SK-N-SH (cell line): ENCODE results near the gene TRIM69.

ENCODE experiments used
- CTCF ChIP-seq: fragments of 200-600 bp; sonication (generic); IDR thresholded peaks from 2 replicates; pipeline ENCODE4 v1.6.1; 2017; ENCODE audit warnings: antibody characterized with exemption, mild to moderate bottlenecking, moderate library complexity
- EZH2phosphoT487 ChIP-seq: fragments of 200-600 bp; sonication (generic); IDR thresholded peaks from 2 replicates; pipeline ENCODE4 v1.6.1; 2017; ENCODE audit warnings: low read depth, mixed run types, mild to moderate bottlenecking, antibody characterized with exemption, moderate library complexity, borderline replicate concordance
- FOXM1 ChIP-seq: IDR thresholded peaks from 2 replicates; pipeline ENCODE4 v1.4.0; 2012; ENCODE audit warnings: low read depth, mild to moderate bottlenecking
- GABPA ChIP-seq: IDR thresholded peaks from 2 replicates; pipeline ENCODE4 v1.4.0; 2012; ENCODE audit warnings: low read depth, mild to moderate bottlenecking
- JUND ChIP-seq: IDR thresholded peaks from 2 replicates; pipeline ENCODE4 v1.4.0; 2012
- MXI1 ChIP-seq: IDR thresholded peaks from 2 replicates; pipeline ENCODE4 v1.6.1; 2012; ENCODE audit warnings: mild to moderate bottlenecking, low read depth, low read length, improper control_type of control experiment
- POLR2AphosphoS5 ChIP-seq: IDR thresholded peaks from 2 replicates; pipeline ENCODE4 v1.6.1; 2012; ENCODE audit warnings: low read depth, low read length
- RAD21 ChIP-seq: IDR thresholded peaks from 2 replicates; pipeline ENCODE4 v1.6.1; 2012; ENCODE audit warnings: mild to moderate bottlenecking, low read length
- TAF1 ChIP-seq: IDR thresholded peaks from 2 replicates; pipeline ENCODE4 v1.6.1; 2012; ENCODE audit warnings: low read depth, mild to moderate bottlenecking, low read length, moderate library complexity, borderline replicate concordance
- YY1 ChIP-seq: IDR thresholded peaks from 2 replicates; pipeline ENCODE4 v1.4.0; 2012; ENCODE audit warnings: low read depth, mild to moderate bottlenecking
- TF ChIP-seq, protein P1 (sequence below): IDR thresholded peaks from 2 replicates; pipeline ENCODE4 v1.4.0; 2012; ENCODE audit warnings: low read depth, borderline replicate concordance
- TF ChIP-seq, protein P2 (sequence below): IDR thresholded peaks from 2 replicates; pipeline ENCODE4 v1.6.1; 2012; ENCODE audit warnings: mild to moderate bottlenecking, low read depth, low read length, moderate library complexity

DNA sequence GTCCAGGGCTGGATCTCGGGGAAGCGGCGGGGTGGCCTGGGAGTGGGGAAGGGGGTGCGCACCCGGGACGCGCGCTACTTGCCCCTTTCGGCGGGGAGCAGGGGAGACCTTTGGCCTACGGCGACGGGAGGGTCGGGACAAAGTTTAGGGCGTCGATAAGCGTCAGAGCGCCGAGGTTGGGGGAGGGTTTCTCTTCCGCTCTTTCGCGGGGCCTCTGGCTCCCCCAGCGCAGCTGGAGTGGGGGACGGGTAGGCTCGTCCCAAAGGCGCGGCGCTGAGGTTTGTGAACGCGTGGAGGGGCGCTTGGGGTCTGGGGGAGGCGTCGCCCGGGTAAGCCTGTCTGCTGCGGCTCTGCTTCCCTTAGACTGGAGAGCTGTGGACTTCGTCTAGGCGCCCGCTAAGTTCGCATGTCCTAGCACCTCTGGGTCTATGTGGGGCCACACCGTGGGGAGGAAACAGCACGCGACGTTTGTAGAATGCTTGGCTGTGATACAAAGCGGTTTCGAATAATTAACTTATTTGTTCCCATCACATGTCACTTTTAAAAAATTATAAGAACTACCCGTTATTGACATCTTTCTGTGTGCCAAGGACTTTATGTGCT lies 24.5 kb upstream of the TRIM69 start:
- no peak for TF ChIP-seq TAF1
- TF ChIP-seq EZH2phosphoT487 = no peak
- no peak for TF ChIP-seq MXI1
- no peak for TF ChIP-seq CTCF
- no peak for TF ChIP-seq JUND
- no peak for TF ChIP-seq POLR2AphosphoS5
- TF ChIP-seq YY1 = no peak
- TF ChIP-seq RAD21 = no peak
- no peak for TF ChIP-seq FOXM1
- TF ChIP-seq, protein P1, sequence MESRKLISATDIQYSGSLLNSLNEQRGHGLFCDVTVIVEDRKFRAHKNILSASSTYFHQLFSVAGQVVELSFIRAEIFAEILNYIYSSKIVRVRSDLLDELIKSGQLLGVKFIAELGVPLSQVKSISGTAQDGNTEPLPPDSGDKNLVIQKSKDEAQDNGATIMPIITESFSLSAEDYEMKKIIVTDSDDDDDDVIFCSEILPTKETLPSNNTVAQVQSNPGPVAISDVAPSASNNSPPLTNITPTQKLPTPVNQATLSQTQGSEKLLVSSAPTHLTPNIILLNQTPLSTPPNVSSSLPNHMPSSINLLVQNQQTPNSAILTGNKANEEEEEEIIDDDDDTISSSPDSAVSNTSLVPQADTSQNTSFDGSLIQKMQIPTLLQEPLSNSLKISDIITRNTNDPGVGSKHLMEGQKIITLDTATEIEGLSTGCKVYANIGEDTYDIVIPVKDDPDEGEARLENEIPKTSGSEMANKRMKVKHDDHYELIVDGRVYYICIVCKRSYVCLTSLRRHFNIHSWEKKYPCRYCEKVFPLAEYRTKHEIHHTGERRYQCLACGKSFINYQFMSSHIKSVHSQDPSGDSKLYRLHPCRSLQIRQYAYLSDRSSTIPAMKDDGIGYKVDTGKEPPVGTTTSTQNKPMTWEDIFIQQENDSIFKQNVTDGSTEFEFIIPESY = no peak
- TF ChIP-seq, protein P2, sequence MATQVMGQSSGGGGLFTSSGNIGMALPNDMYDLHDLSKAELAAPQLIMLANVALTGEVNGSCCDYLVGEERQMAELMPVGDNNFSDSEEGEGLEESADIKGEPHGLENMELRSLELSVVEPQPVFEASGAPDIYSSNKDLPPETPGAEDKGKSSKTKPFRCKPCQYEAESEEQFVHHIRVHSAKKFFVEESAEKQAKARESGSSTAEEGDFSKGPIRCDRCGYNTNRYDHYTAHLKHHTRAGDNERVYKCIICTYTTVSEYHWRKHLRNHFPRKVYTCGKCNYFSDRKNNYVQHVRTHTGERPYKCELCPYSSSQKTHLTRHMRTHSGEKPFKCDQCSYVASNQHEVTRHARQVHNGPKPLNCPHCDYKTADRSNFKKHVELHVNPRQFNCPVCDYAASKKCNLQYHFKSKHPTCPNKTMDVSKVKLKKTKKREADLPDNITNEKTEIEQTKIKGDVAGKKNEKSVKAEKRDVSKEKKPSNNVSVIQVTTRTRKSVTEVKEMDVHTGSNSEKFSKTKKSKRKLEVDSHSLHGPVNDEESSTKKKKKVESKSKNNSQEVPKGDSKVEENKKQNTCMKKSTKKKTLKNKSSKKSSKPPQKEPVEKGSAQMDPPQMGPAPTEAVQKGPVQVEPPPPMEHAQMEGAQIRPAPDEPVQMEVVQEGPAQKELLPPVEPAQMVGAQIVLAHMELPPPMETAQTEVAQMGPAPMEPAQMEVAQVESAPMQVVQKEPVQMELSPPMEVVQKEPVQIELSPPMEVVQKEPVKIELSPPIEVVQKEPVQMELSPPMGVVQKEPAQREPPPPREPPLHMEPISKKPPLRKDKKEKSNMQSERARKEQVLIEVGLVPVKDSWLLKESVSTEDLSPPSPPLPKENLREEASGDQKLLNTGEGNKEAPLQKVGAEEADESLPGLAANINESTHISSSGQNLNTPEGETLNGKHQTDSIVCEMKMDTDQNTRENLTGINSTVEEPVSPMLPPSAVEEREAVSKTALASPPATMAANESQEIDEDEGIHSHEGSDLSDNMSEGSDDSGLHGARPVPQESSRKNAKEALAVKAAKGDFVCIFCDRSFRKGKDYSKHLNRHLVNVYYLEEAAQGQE = no peak
- TF ChIP-seq GABPA = no peak
